ENCODE measurements around the gene TMEM109.

Gene TMEM109

GRCh38 chr11:60913793-60914632, at the start of gene TMEM109:
TMEM109 (plus strand) TSS chr11:60914158; CDS start chr11:60919694, 5,536 bp downstream.
- DNase-seq: peak; percentile 90

- DNase-seq: no peak
These were observed 49.0 kb upstream of the TMEM109 start for GRCh38 chr11:60864856-60865513.

GRCh38 chr11:60866911-60867870, 46.8 kb upstream of the TMEM109 start, which contains the start of gene ZP1:
ZP1 (plus strand) TSS chr11:60867542; CDS start chr11:60867562, 20 bp downstream.
- DNase-seq: no peak

GRCh38 chr11:60867871-60868681, 45.9 kb upstream of the TMEM109 start:
- DNase-seq: no peak

- DNase-seq: no peak
These were observed 45.1 kb upstream of the TMEM109 start for GRCh38 chr11:60868682-60869450.

- DNase-seq: no peak
These were observed 44.5 kb upstream of the TMEM109 start for GRCh38 chr11:60869451-60869825.

GRCh38 chr11:60870276-60870675, 43.7 kb upstream of the TMEM109 start:
- no peak for DNase-seq

- DNase-seq: no peak
These were observed 43.1 kb upstream of the TMEM109 start for GRCh38 chr11:60870733-60871377.

GRCh38 chr11:60871378-60872061, 42.4 kb upstream of the TMEM109 start:
- no peak for DNase-seq

GRCh38 chr11:60872124-60872960, 41.6 kb upstream of the TMEM109 start:
- no peak for DNase-seq

GRCh38 chr11:60872961-60873524, 40.9 kb upstream of the TMEM109 start:
- DNase-seq: no peak

- no peak for DNase-seq
These were observed 40.4 kb upstream of the TMEM109 start for GRCh38 chr11:60873533-60873932.

- DNase-seq: no peak
These were observed 39.3 kb upstream of the TMEM109 start for GRCh38 chr11:60874421-60875365.

GRCh38 chr11:60875366-60876167, 38.4 kb upstream of the TMEM109 start:
- no peak for DNase-seq

GRCh38 chr11:60876168-60876485, 37.8 kb upstream of the TMEM109 start:
- DNase-seq: no peak

- no peak for DNase-seq
These were observed 35.5 kb upstream of the TMEM109 start for GRCh38 chr11:60878245-60879101.
